ENCODE results near the gene ALK.

The ALK gene

GRCh38 chr2:29375843-29376242, 545.5 kb downstream of the ALK start:
- no peaks in the 10 kb centered on the region for H3K4me1 Mint-ChIP-seq
- DNase-seq: no peak
- ATAC-seq: no peak
- H3K27ac Mint-ChIP-seq: no peak overlapping the region
- no peak overlapping the region for H3K4me3 Mint-ChIP-seq
- H3K27me3 Mint-ChIP-seq: peaks cover 7% of the 10 kb centered on the region
- no peaks in the 10 kb centered on the region for H3K9me3 Mint-ChIP-seq
- no peaks in the 10 kb centered on the region for H3K36me3 Mint-ChIP-seq (ENCODE audit: low read depth)

- no peak for ATAC-seq
- H3K4me1 Mint-ChIP-seq: no peaks in the 10 kb centered on the region
- no peak overlapping the region for H3K4me3 Mint-ChIP-seq
- H3K27ac Mint-ChIP-seq: no peak overlapping the region
- no peaks in the 10 kb centered on the region for H3K9me3 Mint-ChIP-seq
- H3K27me3 Mint-ChIP-seq: peaks cover 11% of the 10 kb centered on the region
- H3K36me3 Mint-ChIP-seq (ENCODE audit: low read depth): no peaks in the 10 kb centered on the region
- no peak for DNase-seq
Measured at GRCh38 chr2:29374823-29375222, 546.6 kb downstream of the ALK start.

GRCh38 chr2:29373870-29374269, 547.5 kb downstream of the ALK start:
- Mint-ChIP-seq H3K36me3 (ENCODE audit: low read depth) (no peaks in the 10 kb centered on the region), H3K4me1 (no peaks in the 10 kb centered on the region), H3K27me3 (peaks cover 13% of the 10 kb centered on the region), H3K27ac (no peak overlapping the region), H3K4me3 (no peak overlapping the region), H3K9me3 (no peaks in the 10 kb centered on the region)
- DNase-seq (no peak), ATAC-seq (no peak)

DNA sequence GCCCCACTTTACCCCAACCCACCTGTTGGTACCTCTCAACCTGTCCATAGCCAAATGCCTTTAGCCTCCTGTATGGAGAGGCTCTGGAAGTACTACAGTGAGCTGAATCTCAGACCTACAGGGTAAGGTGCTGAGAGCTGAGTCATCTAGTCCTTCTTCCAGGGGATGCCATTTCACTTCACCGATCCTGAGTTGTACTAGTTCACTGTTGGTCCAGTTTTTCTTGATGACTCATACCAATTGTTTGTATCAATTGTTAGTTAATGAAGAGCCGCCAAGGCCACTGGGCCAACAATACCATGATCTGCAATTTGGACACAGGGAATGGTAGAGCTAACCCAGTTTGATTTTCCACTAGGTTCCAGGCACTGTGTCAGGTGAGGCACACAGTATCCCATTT, 549.2 kb downstream of the ALK start:
- Mint-ChIP-seq H3K4me1 (no peaks in the 10 kb centered on the region), H3K9me3 (no peaks in the 10 kb centered on the region), H3K27ac (no peak overlapping the region), H3K36me3 (ENCODE audit: low read depth) (no peaks in the 10 kb centered on the region), H3K4me3 (no peak overlapping the region), H3K27me3 (peaks cover 17% of the 10 kb centered on the region)
- no peak for ATAC-seq
- DNase-seq: no peak

DNA sequence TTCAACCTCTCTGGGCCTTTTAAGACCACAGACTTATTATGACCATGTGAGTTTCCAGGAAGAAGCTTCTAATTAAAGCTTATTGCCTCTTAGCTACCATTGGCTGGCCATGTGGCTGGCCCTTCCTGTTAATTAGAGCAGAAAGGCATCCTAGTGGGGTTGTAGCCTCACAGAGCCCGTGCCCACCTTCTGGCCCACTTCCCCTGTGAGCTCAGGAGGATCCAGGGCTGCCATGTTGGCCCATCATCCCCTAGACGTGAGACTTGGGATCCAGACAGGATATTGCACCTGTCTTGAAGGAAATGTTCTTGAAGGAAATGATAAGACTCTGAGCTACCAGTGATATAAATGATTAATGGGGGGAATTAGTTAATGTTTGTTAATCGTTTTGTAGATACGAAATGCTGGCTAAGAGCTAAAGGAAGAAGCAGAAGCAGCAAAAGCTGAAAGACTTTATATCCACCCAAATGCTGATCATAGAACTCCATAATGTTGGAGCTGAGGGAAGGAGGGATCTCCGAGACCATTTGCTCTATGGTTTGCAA, 550.7 kb downstream of the ALK start:
- no peak for DNase-seq
- no peaks in the 10 kb centered on the region for H3K4me1 Mint-ChIP-seq
- H3K9me3 Mint-ChIP-seq: no peaks in the 10 kb centered on the region
- peaks cover 18% of the 10 kb centered on the region for H3K27me3 Mint-ChIP-seq
- ATAC-seq: no peak
- H3K4me3 Mint-ChIP-seq: no peak overlapping the region
- no peaks in the 10 kb centered on the region for H3K36me3 Mint-ChIP-seq (ENCODE audit: low read depth)
- H3K27ac Mint-ChIP-seq: no peak overlapping the region

- DNase-seq (no peak), ATAC-seq (no peak)
- peaks cover 18% of the 10 kb centered on the region for H3K27me3 Mint-ChIP-seq
- no peak overlapping the region for H3K27ac Mint-ChIP-seq
- no peaks in the 10 kb centered on the region for H3K4me1 Mint-ChIP-seq
- H3K4me3 Mint-ChIP-seq: no peak overlapping the region
- no peaks in the 10 kb centered on the region for H3K36me3 Mint-ChIP-seq (ENCODE audit: low read depth)
- no peaks in the 10 kb centered on the region for H3K9me3 Mint-ChIP-seq
Measured at GRCh38 chr2:29370173-29370572, 551.2 kb downstream of the ALK start.

DNA sequence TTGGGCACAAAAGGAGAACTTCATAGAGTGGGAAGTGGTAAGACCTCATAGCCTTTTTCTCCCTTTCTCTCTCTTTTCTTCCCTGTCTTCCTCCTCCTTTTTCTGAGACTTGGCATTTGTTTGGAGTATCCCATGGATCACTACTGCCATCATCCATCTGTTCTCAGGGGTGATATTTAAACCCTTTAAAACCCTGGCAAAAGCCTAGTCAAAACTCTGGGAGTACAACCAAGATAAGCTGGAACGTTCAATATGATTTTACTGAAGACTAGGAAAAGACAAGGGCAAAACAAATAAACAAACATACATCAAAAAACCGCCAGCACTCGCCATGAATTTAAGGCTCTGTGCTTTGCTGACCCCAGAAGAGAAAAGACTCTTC, 552.7 kb downstream of the ALK start:
- Mint-ChIP-seq H3K9me3 (no peaks in the 10 kb centered on the region), H3K4me3 (no peak overlapping the region), H3K27ac (no peak overlapping the region), H3K36me3 (ENCODE audit: low read depth) (no peaks in the 10 kb centered on the region), H3K27me3 (peaks cover 18% of the 10 kb centered on the region), H3K4me1 (no peaks in the 10 kb centered on the region)
- DNase-seq: no peak
- no peak for ATAC-seq

- ATAC-seq (no peak), DNase-seq (no peak)
- Mint-ChIP-seq H3K9me3 (no peaks in the 10 kb centered on the region), H3K36me3 (ENCODE audit: low read depth) (no peaks in the 10 kb centered on the region), H3K27ac (no peak overlapping the region), H3K4me3 (no peak overlapping the region), H3K27me3 (peaks cover 18% of the 10 kb centered on the region), H3K4me1 (no peaks in the 10 kb centered on the region)
Measured at GRCh38 chr2:29367986-29368658, 553.3 kb downstream of the ALK start.

- H3K27ac Mint-ChIP-seq: no peak overlapping the region
- ATAC-seq: no peak
- no peaks in the 10 kb centered on the region for H3K9me3 Mint-ChIP-seq
- no peak for DNase-seq
- no peaks in the 10 kb centered on the region for H3K4me1 Mint-ChIP-seq
- H3K4me3 Mint-ChIP-seq: no peak overlapping the region
- H3K36me3 Mint-ChIP-seq (ENCODE audit: low read depth): no peaks in the 10 kb centered on the region
- peaks cover 20% of the 10 kb centered on the region for H3K27me3 Mint-ChIP-seq
Measured at GRCh38 chr2:29363111-29363510, 558.3 kb downstream of the ALK start.

DNA sequence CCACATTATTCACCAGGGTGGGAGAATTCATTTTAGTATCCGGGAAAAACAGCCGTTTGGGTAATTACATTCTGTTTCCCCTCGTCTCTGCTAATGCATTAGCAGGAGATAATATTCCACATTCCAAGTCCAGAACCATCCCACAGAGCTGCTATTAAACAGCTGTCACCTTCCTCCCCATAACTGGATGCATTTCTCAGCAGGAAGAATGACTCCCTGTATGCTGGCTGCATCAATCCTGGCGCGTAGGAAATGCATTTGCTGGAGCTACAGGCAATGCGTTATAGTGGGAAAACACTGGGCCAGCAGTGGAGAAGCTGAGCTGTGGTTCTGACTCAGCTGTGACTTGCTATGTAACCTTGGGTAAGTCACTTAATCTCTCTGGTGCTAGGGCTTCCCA, 560.2 kb downstream of the ALK start:
- no peak for DNase-seq
- H3K27me3 Mint-ChIP-seq: peaks cover 15% of the 10 kb centered on the region
- H3K4me3 Mint-ChIP-seq: no peak overlapping the region
- H3K27ac Mint-ChIP-seq: no peak overlapping the region
- no peaks in the 10 kb centered on the region for H3K4me1 Mint-ChIP-seq
- ATAC-seq: no peak
- H3K9me3 Mint-ChIP-seq: no peaks in the 10 kb centered on the region
- H3K36me3 Mint-ChIP-seq (ENCODE audit: low read depth): no peaks in the 10 kb centered on the region

DNA sequence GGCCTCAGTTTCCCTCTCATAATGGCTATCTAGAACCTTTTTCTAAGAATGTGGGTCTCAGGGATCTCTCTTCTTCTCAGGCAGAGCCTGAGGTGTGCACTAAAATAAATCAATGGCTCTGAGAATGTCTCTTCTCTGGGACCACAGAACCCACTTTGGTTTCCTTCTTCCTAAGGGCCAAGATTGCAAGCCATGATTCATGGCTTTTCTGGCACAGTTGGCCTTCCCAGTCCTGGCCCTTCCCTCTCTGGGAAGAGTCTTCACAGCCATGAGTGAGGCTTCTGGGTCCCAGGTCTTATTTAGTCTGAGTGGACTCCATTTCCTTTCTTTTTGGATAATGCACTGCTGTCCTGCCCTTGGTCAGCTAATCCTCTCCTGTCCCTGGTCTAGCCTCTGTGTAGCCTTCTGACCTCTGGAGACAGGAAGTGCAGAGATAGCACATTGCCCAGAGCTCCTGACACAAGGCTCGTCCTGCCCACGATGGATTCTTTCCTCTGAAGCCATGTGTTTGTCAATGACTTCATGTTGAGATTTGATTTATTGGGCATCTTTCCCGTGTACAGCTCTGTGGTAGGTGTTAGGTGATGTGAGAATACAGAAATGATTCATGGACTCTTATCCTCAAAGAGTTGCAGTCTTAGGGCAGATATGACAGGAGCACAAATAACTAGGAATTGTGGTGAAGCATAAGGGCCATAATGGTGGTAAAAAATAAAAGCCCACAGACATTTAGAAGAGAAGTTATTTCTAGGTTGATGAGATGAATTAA, 561.2 kb downstream of the ALK start:
- no peak overlapping the region for H3K27ac Mint-ChIP-seq
- no peaks in the 10 kb centered on the region for H3K9me3 Mint-ChIP-seq
- H3K4me3 Mint-ChIP-seq: no peak overlapping the region
- H3K27me3 Mint-ChIP-seq: peaks cover 12% of the 10 kb centered on the region
- no peak for DNase-seq
- H3K4me1 Mint-ChIP-seq: no peaks in the 10 kb centered on the region
- no peak for ATAC-seq
- H3K36me3 Mint-ChIP-seq (ENCODE audit: low read depth): no peaks in the 10 kb centered on the region

DNA sequence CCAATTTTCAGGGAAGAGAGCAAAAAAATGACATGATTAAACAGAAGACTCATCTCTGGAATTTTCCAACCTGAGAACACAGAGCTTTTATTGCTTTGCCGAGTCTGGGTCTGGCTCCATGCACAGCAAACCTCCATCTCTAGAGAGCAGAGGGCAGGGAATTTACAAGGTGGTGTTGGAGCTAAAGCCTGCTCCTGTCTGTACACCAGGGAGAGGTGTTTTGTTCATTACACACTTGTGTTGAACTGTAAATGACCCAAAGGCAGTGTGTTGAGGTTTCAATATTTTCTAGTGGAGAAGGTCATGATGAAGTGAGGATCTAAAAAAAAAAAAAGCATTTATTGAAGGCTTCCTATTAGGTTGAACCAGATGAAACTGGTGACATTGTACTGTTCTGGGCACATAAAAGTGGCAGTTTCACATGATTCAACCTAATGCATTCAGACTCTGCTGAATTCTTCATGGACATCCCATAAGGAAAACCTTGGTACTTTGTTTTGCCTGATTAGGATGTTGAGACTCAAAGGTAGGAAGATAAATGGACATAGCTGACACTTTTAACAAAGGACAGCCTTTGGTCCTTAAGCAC, 567.9 kb downstream of the ALK start:
- no peaks in the 10 kb centered on the region for H3K36me3 Mint-ChIP-seq (ENCODE audit: low read depth)
- ATAC-seq: no peak
- H3K4me1 Mint-ChIP-seq: no peaks in the 10 kb centered on the region
- no peak overlapping the region for H3K4me3 Mint-ChIP-seq
- no peak for DNase-seq
- no peaks in the 10 kb centered on the region for H3K27me3 Mint-ChIP-seq
- H3K9me3 Mint-ChIP-seq: no peaks in the 10 kb centered on the region
- H3K27ac Mint-ChIP-seq: no peak overlapping the region

- no peaks in the 10 kb centered on the region for H3K27me3 Mint-ChIP-seq
- H3K4me1 Mint-ChIP-seq: no peaks in the 10 kb centered on the region
- no peak overlapping the region for H3K27ac Mint-ChIP-seq
- H3K4me3 Mint-ChIP-seq: no peak overlapping the region
- no peaks in the 10 kb centered on the region for H3K9me3 Mint-ChIP-seq
- ATAC-seq (no peak), DNase-seq (no peak)
- H3K36me3 Mint-ChIP-seq (ENCODE audit: low read depth): no peaks in the 10 kb centered on the region
Measured at GRCh38 chr2:29351916-29352591, 569.3 kb downstream of the ALK start.

DNA sequence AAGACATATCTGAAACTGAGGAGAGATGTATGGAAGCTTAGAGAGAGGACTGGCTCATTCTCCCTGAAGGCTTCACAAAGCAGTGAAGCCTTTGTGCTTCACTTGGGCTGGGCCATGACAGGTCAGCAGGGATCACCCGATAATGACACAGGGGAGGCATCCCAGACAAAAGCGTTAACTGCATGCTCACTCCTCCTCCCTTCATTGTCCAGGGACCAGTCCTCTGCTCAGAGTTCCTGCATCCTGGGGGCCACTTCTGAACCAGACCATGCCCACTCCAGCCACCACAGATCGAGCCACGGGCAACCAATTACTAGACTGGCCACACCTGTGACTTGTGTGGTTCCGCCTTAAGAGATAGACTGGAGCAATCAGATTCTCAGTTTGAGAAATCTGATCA, 570.1 kb downstream of the ALK start:
- DNase-seq (no peak), ATAC-seq (no peak)
- no peak overlapping the region for H3K4me3 Mint-ChIP-seq
- H3K27me3 Mint-ChIP-seq: no peaks in the 10 kb centered on the region
- no peak overlapping the region for H3K27ac Mint-ChIP-seq
- no peaks in the 10 kb centered on the region for H3K9me3 Mint-ChIP-seq
- H3K4me1 Mint-ChIP-seq: no peaks in the 10 kb centered on the region
- H3K36me3 Mint-ChIP-seq (ENCODE audit: low read depth): no peaks in the 10 kb centered on the region
